Vagina (tissue), 2 donors: ENCODE data around the gene COL6A3. TPM values are rescaled to one million over a fixed set of nuclear protein-coding genes. Genes with fewer than 3 reads are reported as not detected.

Source experiments
- DNase-seq, 2 donors: peaks; one replicate each; pipeline ENCODE4 v3.0.0-alpha.2; 2017; ENCODE audit errors: extremely low spot score in 2 of 2
- H3K27ac ChIP-seq: fragments of 200-600 bp; sonication (generic); one replicate; pipeline ENCODE4 v1.5.1; 2019
- H3K27me3 ChIP-seq: fragments of 200-600 bp; sonication (generic); one replicate; pipeline ENCODE4 v1.5.1; 2019
- H3K36me3 ChIP-seq, 2 donors: fragments of 200-600 bp; sonication (generic); one replicate each; pipeline ENCODE4 v1.5.1; 2017 to 2019
- H3K4me1 ChIP-seq: fragments of 200-600 bp; sonication (generic); one replicate; pipeline ENCODE4 v1.5.1; 2019
- H3K4me3 ChIP-seq, 2 donors: fragments of 200-600 bp; sonication (generic); 1 replicate in 1 of 2; 2 replicates in 1 of 2; pipeline ENCODE4 v1.5.1; 2016 to 2019
- H3K9me3 ChIP-seq: fragments of 200-600 bp; sonication (generic); one replicate; pipeline ENCODE4 v1.5.1; 2019
- CTCF ChIP-seq, 3 experiments: fragments of 450-650 bp in 2 of 3; fragments of 200-600 bp in 1 of 3; sonication (generic) in 1 of 3; IDR thresholded peaks; one replicate each; pipeline ENCODE4 v1.5.1; 2017 to 2019; ENCODE audit warnings: antibody characterized with exemption in 3 of 3, mild to moderate bottlenecking in 2 of 3, moderate library complexity in 2 of 3
- POLR2A ChIP-seq, 2 donors: fragments of 450-650 bp; IDR thresholded peaks; one replicate each; pipeline ENCODE4 v1.6.1; 2017; ENCODE audit warnings: antibody characterized with exemption in 2 of 2, mild to moderate bottlenecking in 2 of 2, moderate library complexity in 2 of 2
- POLR2AphosphoS5 ChIP-seq, 2 donors: sonication (generic); formaldehyde crosslinking; IDR thresholded peaks; one replicate each; pipeline ENCODE4 v1.9.0; 2017; ENCODE audit warnings: antibody characterized with exemption in 2 of 2, mild to moderate bottlenecking in 2 of 2, low read depth in 1 of 2; ENCODE audit not compliant: insufficient read depth in 1 of 2
- intact Hi-C: fragments of 100-400 bp; cut with DNase I; formaldehyde crosslinking; loops from one replicate; pipeline ENCODE4 v1.15.1; 2023
- total RNA-seq: library from RNA; depleted of rRNA; stranded (reverse); fragments of >200 nt; gene quantifications from one replicate; pipeline ENCODE4 v1.2.3, GENCODE V29; 2016

Gene COL6A3
- total RNA-seq, 1 donor from 2014 or later, result 315 TPM

- Histone ChIP-seq H3K9me3 (no peaks in the 10 kb centered on the region), H3K4me3 (no peak overlapping the region), H3K36me3 (peaks cover 0 to 21% of the 10 kb centered on the region in 2 donors), H3K4me1 (peaks cover 10% of the 10 kb centered on the region), H3K27me3 (no peaks in the 10 kb centered on the region), H3K27ac (peak overlapping the region; percentile 68)
- TF ChIP-seq POLR2AphosphoS5 (IDR thresholded peaks at IDR 0.05; ENCODE audit: insufficient read depth in 1 of 2, low read depth in 1 of 2), result peak in 1 of 2 donors; percentile 57
- no peak for TF ChIP-seq CTCF (IDR thresholded peaks at IDR 0.05)
- no peak for TF ChIP-seq POLR2A (IDR thresholded peaks at IDR 0.05)
- intact Hi-C loops, result no loop called here
- no peak for DNase-seq
These were observed 29.3 kb downstream of the COL6A3 start for GRCh38 chr2:237384672-237385020.

- Histone ChIP-seq H3K9me3 (no peaks in the 10 kb centered on the region), H3K27ac (peak overlapping the region; percentile 68), H3K27me3 (no peaks in the 10 kb centered on the region), H3K4me1 (peaks cover 10% of the 10 kb centered on the region), H3K36me3 (peaks cover 0 to 25% of the 10 kb centered on the region in 2 donors), H3K4me3 (no peak overlapping the region)
- TF ChIP-seq POLR2A (IDR thresholded peaks at IDR 0.05) (no peak), POLR2AphosphoS5 (IDR thresholded peaks at IDR 0.05; ENCODE audit: insufficient read depth in 1 of 2, low read depth in 1 of 2) (no peak), CTCF (IDR thresholded peaks at IDR 0.05) (no peak)
- peak in 1 of 2 donors; percentile 89 for DNase-seq
- intact Hi-C loops, result no loop called here
These were observed 29.8 kb downstream of the COL6A3 start for GRCh38 chr2:237383991-237384671.

- intact Hi-C loops, result no loop called here
- H3K9me3 ChIP-seq, result no peaks in the 10 kb centered on the region
- peak overlapping the region; percentile 33 for H3K27ac ChIP-seq
- H3K4me3 ChIP-seq, result no peak overlapping the region
- peaks cover 10% of the 10 kb centered on the region for H3K4me1 ChIP-seq
- TF ChIP-seq POLR2AphosphoS5 (IDR thresholded peaks at IDR 0.05; ENCODE audit: insufficient read depth in 1 of 2, low read depth in 1 of 2) (peak in 1 of 2 donors; percentile 50), CTCF (IDR thresholded peaks at IDR 0.05) (no peak), POLR2A (IDR thresholded peaks at IDR 0.05) (no peak)
- H3K36me3 ChIP-seq, result peaks cover 0 to 33% of the 10 kb centered on the region in 2 donors
- DNase-seq, result no peak
- no peaks in the 10 kb centered on the region for H3K27me3 ChIP-seq
These were observed 33.2 kb downstream of the COL6A3 start for GRCh38 chr2:237380768-237381167.

GRCh38 chr2:237379636-237380035 lies 34.3 kb downstream of the COL6A3 start:
- intact Hi-C loops, result no loop called here
- Histone ChIP-seq H3K27me3 (no peaks in the 10 kb centered on the region), H3K27ac (peak overlapping the region; percentile 28), H3K9me3 (no peaks in the 10 kb centered on the region), H3K4me1 (peaks cover 6% of the 10 kb centered on the region), H3K4me3 (no peak overlapping the region), H3K36me3 (peaks cover 0 to 38% of the 10 kb centered on the region in 2 donors)
- DNase-seq, result no peak
- TF ChIP-seq POLR2AphosphoS5 (IDR thresholded peaks at IDR 0.05; ENCODE audit: insufficient read depth in 1 of 2, low read depth in 1 of 2), result no peak
- no peak for TF ChIP-seq CTCF (IDR thresholded peaks at IDR 0.05)
- TF ChIP-seq POLR2A (IDR thresholded peaks at IDR 0.05), result no peak

GRCh38 chr2:237378650-237379049 lies 35.3 kb downstream of the COL6A3 start:
- TF ChIP-seq POLR2AphosphoS5 (IDR thresholded peaks at IDR 0.05; ENCODE audit: insufficient read depth in 1 of 2, low read depth in 1 of 2), result peak in 1 of 2 donors; percentile 60
- TF ChIP-seq POLR2A (IDR thresholded peaks at IDR 0.05), result no peak
- no peak for TF ChIP-seq CTCF (IDR thresholded peaks at IDR 0.05)
- peak in 1 of 2 donors; percentile 86 for DNase-seq
- no peak overlapping the region for H3K4me3 ChIP-seq
- peaks cover 3% of the 10 kb centered on the region for H3K4me1 ChIP-seq
- no peaks in the 10 kb centered on the region for H3K27me3 ChIP-seq
- H3K36me3 ChIP-seq, result peaks cover 0 to 41% of the 10 kb centered on the region in 2 donors
- intact Hi-C loops, result no loop called here
- no peaks in the 10 kb centered on the region for H3K9me3 ChIP-seq
- H3K27ac ChIP-seq, result peak overlapping the region; percentile 28
